MM.1S (cell line): ENCODE results near the gene VWA5A.

Experiments
- DNase-seq: peaks from one replicate; pipeline ENCODE4 v3.0.0-alpha.2; 2015
- H2AFZ ChIP-seq: fragments of 300-600 bp; sonication (generic); 2 replicates; pipeline ENCODE4 v1.6.0; 2016; ENCODE audit warnings: antibody characterized with exemption, low read length
- H3F3A ChIP-seq: fragments of 300-600 bp; sonication (generic); 2 replicates; pipeline ENCODE4 v1.6.1; 2016; ENCODE audit warnings: mild to moderate bottlenecking, antibody characterized with exemption, low read length, moderate library complexity, mixed read lengths; ENCODE audit not compliant: insufficient read depth
- H3K27ac ChIP-seq: fragments of 300-600 bp; sonication (generic); 2 replicates; pipeline ENCODE4 v1.5.1; 2016; ENCODE audit warnings: mild to moderate bottlenecking, low read length
- H3K27me3 ChIP-seq: fragments of 300-600 bp; sonication (generic); replicated peaks from 2 replicates; pipeline ENCODE4 v1.6.0; 2016; ENCODE audit warnings: low read length; ENCODE audit not compliant: insufficient read depth
- H3K36me3 ChIP-seq: fragments of 300-600 bp; sonication (generic); replicated peaks from 2 replicates; pipeline ENCODE4 v1.6.1; 2016; ENCODE audit warnings: mild to moderate bottlenecking, low read length, mixed read lengths; ENCODE audit not compliant: insufficient read depth
- H3K4me1 ChIP-seq: fragments of 300-600 bp; sonication (generic); 2 replicates; pipeline ENCODE4 v1.6.1; 2016; ENCODE audit warnings: low read length, mixed read lengths
- H3K4me2 ChIP-seq: fragments of 300-600 bp; sonication (generic); 2 replicates; pipeline ENCODE4 v1.6.0; 2016; ENCODE audit warnings: low read depth, low read length
- H3K4me3 ChIP-seq: fragments of 300-600 bp; sonication (generic); 2 replicates; pipeline ENCODE4 v1.5.1; 2016; ENCODE audit warnings: low read length, mixed read lengths
- H3K79me2 ChIP-seq: fragments of 300-600 bp; sonication (generic); 2 replicates; pipeline ENCODE4 v1.6.1; 2016; ENCODE audit warnings: mixed run types, low read length, mixed read lengths
- H3K9ac ChIP-seq: fragments of 300-600 bp; sonication (generic); 2 replicates; pipeline ENCODE4 v1.6.1; 2016; ENCODE audit warnings: low read length, mixed read lengths
- H3K9me2 ChIP-seq: fragments of 300-600 bp; sonication (generic); replicated peaks from 2 replicates; pipeline ENCODE4 v1.6.1; 2016; ENCODE audit warnings: mild to moderate bottlenecking, low read length, mixed read lengths; ENCODE audit not compliant: insufficient read depth
- H3K9me3 ChIP-seq: fragments of 300-600 bp; sonication (generic); replicated peaks from 2 replicates; pipeline ENCODE4 v1.6.1; 2016; ENCODE audit warnings: mild to moderate bottlenecking, low read length, mixed read lengths; ENCODE audit not compliant: insufficient read depth
- H4K20me1 ChIP-seq: fragments of 300-600 bp; sonication (generic); 2 replicates; pipeline ENCODE4 v1.6.1; 2016; ENCODE audit warnings: mild to moderate bottlenecking, low read length, moderate library complexity, mixed read lengths; ENCODE audit not compliant: insufficient read depth
- EZH2 ChIP-seq: fragments of 300-600 bp; sonication (generic); optimal IDR thresholded peaks from 2 replicates; pipeline ENCODE3; 2017; ENCODE audit warnings: low read depth, mild to moderate bottlenecking, antibody characterized with exemption, low read length, mixed read lengths
- EZH2phosphoT487 ChIP-seq: fragments of 300-600 bp; sonication (generic); IDR thresholded peaks from 2 replicates; pipeline ENCODE4 v1.6.1; 2018; ENCODE audit warnings: antibody characterized with exemption, low read length
- TF ChIP-seq, protein P1 (sequence below): fragments of 300-600 bp; sonication (generic); IDR thresholded peaks from 2 replicates; pipeline ENCODE4 v1.5.1; 2016; ENCODE audit warnings: antibody characterized with exemption, low read length, mixed read lengths

Gene VWA5A

DNA sequence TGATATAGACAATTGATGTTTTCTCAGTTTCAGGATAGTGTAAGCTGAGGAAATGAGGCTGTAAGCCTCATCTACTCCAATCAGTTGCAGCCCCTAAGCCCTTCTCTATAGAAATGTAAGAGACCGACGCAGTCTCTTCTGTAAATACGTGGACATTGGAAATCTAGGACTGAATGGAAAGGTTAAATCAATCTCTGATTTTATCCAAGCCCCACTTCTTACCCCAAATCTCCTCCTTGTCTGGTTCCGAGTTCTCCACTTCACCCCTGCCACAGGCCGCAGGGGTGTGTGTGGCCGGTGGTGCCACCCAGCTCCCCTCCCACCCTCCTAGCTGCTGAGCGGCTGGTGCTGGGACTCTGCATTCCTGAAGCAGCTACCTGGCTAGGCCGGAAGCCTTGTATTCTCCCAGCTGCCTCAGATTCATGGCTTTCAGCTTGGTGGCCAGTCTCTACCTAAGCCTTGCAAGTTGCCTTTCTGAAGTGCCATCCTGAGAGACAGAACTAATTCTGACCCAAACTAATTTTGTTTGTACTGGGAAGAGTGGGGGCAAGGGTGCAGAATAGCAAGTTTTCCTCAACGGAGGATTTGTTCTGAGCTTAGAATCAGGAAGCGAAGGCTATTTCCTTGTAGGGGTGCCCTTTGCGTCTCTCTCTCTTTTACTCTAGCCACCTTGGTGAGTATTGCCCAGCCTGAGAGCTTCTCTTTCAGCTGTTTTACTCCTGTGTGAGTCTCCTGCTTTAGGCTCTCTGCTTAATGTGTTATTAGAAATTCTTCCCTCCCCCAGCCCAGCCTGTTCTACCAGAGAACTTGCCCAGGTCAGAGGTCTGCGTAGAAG, 749 bp downstream of the VWA5A start:
- Histone ChIP-seq H4K20me1 (no peaks in the 10 kb centered on the region), H3K27me3 (no peaks in the 10 kb centered on the region), H3K9ac (peak overlapping the region; percentile 14; the same call in 1 of the 2 replicates), H3K4me1 (0 out of 2 replicates have a peak, but pooled peaks cover 4% of the 10 kb centered on the region), H3K4me2 (peak overlapping the region; percentile 72), H3K36me3 (no peaks in the 10 kb centered on the region), H3K27ac (no peak overlapping the region), H3K79me2 (no peaks in the 10 kb centered on the region), H2AFZ (peak overlapping the region; percentile 73), H3K9me2 (no peaks in the 10 kb centered on the region), H3K4me3 (peak overlapping the region; percentile 53; the same call in 1 of the 2 replicates), H3F3A (no peaks in the 10 kb centered on the region), H3K9me3 (no peaks in the 10 kb centered on the region)
- no peak for DNase-seq
- no peak for TF ChIP-seq EZH2
- no peak for TF ChIP-seq EZH2phosphoT487
- TF ChIP-seq, protein P1, sequence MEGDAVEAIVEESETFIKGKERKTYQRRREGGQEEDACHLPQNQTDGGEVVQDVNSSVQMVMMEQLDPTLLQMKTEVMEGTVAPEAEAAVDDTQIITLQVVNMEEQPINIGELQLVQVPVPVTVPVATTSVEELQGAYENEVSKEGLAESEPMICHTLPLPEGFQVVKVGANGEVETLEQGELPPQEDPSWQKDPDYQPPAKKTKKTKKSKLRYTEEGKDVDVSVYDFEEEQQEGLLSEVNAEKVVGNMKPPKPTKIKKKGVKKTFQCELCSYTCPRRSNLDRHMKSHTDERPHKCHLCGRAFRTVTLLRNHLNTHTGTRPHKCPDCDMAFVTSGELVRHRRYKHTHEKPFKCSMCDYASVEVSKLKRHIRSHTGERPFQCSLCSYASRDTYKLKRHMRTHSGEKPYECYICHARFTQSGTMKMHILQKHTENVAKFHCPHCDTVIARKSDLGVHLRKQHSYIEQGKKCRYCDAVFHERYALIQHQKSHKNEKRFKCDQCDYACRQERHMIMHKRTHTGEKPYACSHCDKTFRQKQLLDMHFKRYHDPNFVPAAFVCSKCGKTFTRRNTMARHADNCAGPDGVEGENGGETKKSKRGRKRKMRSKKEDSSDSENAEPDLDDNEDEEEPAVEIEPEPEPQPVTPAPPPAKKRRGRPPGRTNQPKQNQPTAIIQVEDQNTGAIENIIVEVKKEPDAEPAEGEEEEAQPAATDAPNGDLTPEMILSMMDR: no peak

DNA sequence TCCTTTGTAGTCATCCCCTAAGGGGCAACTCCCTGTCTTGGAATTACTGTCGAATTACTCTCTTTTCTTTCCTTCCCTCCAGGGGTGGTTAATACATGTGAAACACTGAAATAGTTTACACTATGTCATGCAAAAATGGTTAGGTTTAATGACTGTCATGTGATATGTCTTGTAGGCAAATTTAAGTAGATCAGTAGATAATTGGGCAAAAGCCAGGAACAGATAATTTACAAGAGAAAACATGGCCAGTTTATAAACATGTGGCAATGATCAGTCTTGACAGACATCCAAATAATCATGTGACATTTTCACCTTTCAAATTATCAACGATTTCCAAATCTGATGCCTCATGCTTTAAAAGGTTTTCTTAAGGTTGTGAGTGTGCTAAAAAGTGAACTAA, 3.9 kb downstream of the VWA5A start:
- Histone ChIP-seq H3K4me1 (0 out of 2 replicates have a peak, but pooled peaks cover 4% of the 10 kb centered on the region), H3K4me3 (no peak overlapping the region), H3K9me2 (no peaks in the 10 kb centered on the region), H3K9me3 (no peaks in the 10 kb centered on the region), H2AFZ (no peak overlapping the region), H3K4me2 (no peak overlapping the region), H3K79me2 (no peaks in the 10 kb centered on the region), H3K27me3 (no peaks in the 10 kb centered on the region), H3F3A (no peaks in the 10 kb centered on the region), H3K9ac (no peak overlapping the region), H3K27ac (no peak overlapping the region), H4K20me1 (no peaks in the 10 kb centered on the region), H3K36me3 (no peaks in the 10 kb centered on the region)
- DNase-seq: no peak
- no peak for TF ChIP-seq EZH2phosphoT487

GRCh38 chr11:124120891-124121290, 5.6 kb downstream of the VWA5A start:
- Histone ChIP-seq H3K4me1 (no peaks in the 10 kb centered on the region), H3K4me2 (no peak overlapping the region), H3K4me3 (no peak overlapping the region), H3K36me3 (no peaks in the 10 kb centered on the region), H3K9me2 (no peaks in the 10 kb centered on the region), H3K79me2 (no peaks in the 10 kb centered on the region), H3K9ac (no peak overlapping the region), H2AFZ (no peak overlapping the region), H4K20me1 (no peaks in the 10 kb centered on the region), H3F3A (no peaks in the 10 kb centered on the region), H3K27me3 (no peaks in the 10 kb centered on the region), H3K27ac (no peak overlapping the region), H3K9me3 (no peaks in the 10 kb centered on the region)
- DNase-seq: no peak
- TF ChIP-seq, protein P1: no peak
- TF ChIP-seq EZH2phosphoT487: no peak
- TF ChIP-seq EZH2: no peak

DNA sequence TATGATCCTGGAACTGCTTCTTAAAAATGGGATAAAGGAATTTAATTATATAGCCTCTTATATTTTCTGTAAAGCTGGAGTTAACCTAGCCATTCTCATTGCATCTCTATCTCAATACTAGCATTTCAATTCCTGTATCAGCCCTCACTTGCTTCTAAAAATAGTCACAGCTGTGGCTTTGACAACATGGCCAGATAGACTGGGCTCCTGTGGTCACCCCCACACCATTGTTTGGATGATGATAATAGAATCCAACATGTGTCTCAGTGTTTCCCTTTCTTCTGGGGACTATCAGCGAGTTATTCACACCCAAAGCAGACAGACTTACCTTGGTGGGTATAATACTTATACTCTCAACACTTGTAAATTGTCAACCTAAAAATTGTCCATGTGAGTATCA, 6.9 kb downstream of the VWA5A start:
- no peaks in the 10 kb centered on the region for H3F3A ChIP-seq
- H3K27ac ChIP-seq: no peak overlapping the region
- H3K4me3 ChIP-seq: no peak overlapping the region
- no peaks in the 10 kb centered on the region for H3K79me2 ChIP-seq
- H4K20me1 ChIP-seq: no peaks in the 10 kb centered on the region
- no peak overlapping the region for H2AFZ ChIP-seq
- H3K9me3 ChIP-seq: no peaks in the 10 kb centered on the region
- TF ChIP-seq, protein P1: no peak
- TF ChIP-seq EZH2phosphoT487 (no peak), EZH2 (no peak)
- no peaks in the 10 kb centered on the region for H3K4me1 ChIP-seq
- H3K36me3 ChIP-seq: no peaks in the 10 kb centered on the region
- H3K4me2 ChIP-seq: no peak overlapping the region
- H3K27me3 ChIP-seq: no peaks in the 10 kb centered on the region
- no peak overlapping the region for H3K9ac ChIP-seq
- H3K9me2 ChIP-seq: no peaks in the 10 kb centered on the region
- DNase-seq: no peak
